HG03378 (cell line): Measurements from ENCODE around the gene IMMP2L.

Experiments used
- ATAC-seq: cut with Tn5 transposase; IDR thresholded peaks from one replicate; pipeline ENCODE4 v1.9.1; 2021; ENCODE audit warnings: mild to moderate bottlenecking, moderate library complexity; ENCODE audit not compliant: unreplicated experiment

IMMP2L gene

DNA sequence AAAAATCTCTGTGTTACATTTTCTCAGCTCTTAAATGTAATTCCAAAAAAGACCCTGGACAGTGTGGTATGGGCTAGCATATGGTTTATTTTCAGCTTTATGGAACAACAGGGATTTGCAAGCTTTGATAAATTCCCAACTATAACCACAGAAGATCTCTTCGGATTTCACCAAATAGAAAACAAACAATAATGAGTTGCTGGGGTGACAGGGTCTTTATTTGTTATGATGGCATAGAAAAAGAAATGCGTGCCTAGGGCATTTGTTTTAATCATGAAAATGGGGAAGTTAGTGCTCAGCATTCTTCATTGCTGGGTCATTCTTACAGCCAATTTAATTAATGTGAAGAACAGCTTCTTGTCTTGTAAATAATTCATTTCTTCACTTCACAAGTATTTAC lies 332.4 kb downstream of the IMMP2L start:
- no peak for ATAC-seq

DNA sequence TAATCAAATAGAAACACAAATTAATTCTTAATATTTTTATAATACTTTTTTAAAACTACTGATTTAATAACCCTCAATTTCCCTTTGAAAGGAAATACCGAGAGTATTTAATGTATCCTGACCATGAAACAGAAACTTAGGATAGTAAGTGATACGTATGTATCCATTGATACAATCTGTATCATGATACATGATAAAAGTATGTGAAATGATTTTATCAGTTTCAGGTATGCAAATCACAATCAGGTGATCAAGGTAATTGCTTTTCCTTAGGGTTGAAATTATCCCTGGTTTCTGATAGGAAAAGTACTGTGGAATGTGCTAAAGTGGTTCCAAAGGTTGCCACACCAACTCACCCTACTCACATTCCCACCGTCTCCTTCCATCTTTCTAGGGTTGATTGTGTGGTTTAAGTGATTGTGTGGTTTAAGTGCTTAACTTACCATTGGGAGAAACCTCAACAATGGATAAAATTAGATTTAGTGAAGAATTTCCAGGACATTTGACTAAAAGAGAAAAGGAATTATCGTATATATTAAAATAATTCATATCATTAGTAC lies 333.0 kb downstream of the IMMP2L start:
- ATAC-seq: no peak

DNA sequence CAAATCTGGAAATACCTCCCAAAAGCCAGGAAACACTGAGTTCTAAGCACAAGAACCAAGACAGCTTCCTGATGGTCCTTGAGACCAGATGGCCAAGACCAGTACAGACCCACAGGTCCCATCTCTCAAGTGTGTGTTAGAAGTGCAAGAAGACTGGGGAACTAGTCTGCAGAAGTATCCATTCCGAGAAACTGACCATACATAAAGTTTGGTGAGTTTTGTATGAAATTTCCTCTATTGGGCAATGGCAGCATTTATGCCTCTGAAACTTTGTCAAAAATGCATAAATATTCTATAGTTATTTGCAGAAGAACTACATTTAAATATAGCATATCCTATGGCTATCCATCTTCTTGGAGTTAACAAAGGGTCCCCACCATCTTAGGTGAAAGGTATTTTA lies 333.9 kb downstream of the IMMP2L start:
- no peak for ATAC-seq

DNA sequence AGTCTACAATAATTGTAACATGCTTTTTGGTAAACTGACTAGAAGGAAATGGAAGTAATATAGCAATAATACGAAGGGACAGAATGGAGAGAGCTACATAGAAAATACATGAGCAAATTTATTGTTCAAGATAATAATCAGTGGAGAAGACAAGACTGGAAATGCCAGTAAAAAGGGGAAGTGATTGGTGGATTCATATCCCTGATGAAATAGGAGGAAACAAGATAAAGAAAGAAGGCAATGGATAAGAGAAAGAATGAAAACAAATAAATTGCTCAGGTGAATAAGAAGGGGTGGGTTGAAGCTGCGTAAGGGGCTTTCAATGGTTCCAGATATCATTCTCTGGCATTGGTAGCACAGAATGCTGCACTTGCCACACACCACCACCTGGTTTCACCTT lies 335.5 kb downstream of the IMMP2L start:
- ATAC-seq: no peak

DNA sequence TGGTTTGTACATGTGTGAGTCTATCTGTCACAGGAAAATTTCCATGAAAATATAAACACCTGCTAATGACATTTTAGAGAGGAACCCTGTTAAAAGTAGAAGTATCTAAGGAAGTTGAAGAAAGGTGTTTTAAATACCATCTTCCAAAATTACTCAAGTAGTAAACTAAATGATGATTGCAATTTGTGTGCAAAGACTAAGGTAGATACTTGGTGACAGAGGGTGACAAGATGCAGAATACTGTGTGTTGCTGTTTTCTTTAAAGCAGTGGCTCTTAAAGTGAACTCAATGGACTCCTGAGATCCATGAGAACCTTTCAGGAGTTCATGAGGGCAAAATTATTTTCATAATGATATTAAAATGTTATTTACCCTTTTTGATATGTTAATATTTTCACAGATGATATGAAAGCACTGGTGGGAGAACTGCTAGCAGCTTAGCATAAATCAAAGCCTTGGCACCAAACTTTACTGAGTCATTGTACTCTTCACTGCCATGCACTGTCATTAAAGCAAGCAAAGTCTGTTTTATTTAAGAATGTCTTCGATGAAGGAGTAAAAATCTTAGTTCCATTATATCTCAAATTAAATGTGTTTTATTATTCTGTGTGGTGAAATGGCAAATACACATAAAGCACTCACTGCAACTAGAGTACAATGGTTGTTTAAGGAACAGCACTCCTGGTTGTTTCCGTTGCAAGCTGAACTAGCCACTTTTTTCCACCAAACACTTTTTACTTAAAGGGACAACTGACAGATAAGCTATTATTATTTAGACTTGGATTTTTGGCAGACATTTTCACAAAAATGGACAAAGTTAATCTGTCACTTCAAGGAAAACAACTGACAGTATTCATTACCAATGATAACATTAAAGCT lies 337.7 kb downstream of the IMMP2L start:
- ATAC-seq: no peak

DNA sequence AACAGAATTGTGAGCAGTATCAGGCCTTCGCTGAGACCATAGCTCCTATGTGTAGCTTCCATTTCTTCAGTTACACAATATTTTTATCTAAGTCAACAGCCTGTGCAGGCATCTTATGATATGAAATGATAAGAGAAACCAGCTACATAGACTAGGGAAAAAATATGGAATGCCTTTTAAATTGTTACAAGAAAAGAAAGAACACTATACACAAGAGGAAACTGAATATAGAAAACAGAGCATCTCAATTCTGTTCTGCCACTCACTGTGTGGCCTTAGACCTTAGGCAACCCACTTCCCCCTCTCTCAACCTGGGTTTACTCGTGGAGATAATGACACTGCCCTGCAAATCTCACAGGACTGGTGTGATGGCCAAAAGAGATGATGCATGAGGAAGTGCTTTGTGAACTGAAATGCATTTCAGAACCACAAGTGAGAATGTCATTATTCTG lies 338.5 kb downstream of the IMMP2L start:
- ATAC-seq: peak; percentile 63

DNA sequence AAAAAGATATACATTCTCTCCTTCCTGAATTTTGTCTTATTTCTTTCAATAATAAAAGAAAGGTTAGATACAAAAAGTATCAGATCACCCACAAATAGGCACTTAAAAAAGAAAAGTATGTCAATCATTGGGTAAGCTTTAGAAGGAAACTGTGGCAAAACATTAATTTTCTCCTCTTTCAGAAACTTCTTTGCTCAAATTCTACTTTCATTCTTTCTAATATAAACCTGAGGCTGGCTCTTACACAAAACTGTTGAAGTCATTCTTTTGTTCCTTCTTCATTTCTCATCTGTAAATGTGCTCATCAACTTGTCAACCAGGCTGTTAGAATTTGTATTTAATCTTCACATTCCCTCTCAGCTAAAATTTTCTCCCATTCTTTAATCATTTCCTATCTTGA lies 346.7 kb downstream of the IMMP2L start:
- peak; percentile 63 for ATAC-seq

DNA sequence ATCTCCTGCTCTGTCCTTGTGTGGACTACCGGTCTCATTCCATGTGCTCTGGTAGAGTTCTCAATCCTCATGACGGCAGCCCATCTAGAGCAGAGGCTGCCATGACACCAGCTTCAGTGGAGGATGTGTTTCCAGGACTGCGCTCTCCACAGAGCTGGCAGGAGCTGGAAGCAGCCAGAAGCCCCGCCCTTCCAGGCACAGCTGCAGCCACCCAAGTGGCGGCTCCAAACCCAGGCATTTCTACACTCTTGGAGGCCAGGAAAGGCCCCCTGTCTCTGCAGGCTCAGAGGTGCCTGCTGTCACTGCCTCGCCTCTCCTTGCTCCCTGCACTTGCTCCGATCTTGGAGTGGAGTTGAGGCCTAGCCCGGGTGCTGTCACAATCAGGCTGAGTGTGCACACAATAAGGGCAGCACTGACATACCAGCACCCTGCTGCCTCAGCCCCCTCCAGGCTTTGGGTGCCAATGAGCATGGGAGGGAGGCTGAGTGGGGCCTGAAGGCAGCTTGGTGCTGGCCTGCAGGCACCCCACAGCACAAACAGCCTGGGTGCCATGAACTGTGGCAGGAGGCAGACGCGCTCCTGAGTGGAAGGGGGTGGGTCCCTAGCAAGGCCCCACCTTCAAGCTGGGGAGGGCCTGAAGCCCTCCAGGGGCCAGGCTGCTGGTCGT lies 349.3 kb downstream of the IMMP2L start:
- no peak for ATAC-seq

DNA sequence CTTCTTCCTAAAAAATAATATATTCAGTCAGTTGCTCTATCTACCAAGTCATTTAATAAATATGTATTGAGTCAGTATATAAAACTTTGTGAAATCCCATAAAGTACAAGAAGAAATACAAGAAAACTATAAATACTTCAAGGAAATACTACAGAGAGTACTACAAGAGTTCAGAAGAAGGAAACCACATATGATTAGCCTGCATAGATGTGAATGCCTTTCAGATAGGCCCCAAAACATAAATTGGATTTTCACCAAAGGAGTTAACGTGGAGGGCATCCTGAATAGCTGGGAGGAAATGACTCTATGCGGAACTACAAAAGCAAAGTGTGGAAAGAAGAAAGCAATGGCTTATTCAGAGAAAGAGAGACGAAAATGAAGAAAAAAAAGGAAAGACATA lies 351.3 kb downstream of the IMMP2L start:
- ATAC-seq: no peak

DNA sequence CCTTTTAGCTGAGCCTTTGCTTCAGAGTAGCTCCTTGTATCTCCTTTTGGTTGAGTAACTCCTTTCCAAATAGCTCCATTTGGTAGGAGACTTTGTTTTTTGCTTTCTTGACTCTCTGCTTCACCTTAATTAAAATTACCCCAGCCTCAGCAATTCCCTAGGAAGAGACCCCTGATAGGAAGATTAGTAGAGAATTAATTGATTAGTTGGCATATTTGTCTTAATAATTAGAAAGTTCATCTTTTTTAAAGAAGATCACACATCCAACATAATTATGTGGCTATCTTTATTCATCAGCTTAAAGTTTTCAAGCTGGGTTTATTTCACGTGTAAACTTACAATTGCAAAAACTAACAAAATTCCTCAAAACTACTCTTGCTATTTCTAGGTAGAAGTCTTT lies 352.2 kb downstream of the IMMP2L start:
- no peak for ATAC-seq

DNA sequence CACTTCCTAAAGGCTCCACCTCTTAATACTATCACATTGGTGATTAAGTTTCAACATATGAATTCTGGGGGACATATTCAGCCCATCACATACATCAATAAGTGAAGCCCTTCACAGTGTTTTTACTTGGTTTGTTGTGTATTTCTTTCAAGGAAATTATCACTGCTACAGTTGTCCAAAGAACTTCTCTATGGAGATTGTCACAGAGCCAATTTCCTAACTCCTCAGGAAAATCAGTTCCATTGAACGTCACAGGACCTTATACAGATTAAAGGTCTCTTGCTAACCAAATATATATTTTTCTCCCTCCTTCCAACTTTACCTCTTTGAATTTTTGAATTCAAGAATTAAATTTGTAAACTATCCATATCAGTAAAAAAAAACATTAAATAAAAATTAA lies 357.0 kb downstream of the IMMP2L start:
- no peak for ATAC-seq

DNA sequence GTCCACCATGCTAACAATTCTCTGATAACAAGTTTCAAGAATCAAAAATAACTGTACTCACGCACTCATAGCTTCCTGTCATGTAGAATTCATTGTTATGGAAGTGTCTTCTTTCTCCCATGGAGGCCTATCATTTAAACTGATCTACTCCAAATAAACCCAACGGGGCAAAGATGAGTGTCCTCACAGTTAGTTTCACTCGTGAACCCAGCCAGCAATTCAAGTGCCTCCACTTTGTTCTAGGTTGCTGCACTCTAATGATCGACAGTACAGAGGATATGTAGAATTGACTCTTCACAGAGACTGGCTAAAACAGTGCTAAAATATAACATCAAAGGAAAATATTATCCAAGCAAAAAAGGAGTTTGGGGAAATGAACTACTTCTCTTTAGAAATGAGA lies 360.0 kb downstream of the IMMP2L start:
- no peak for ATAC-seq

DNA sequence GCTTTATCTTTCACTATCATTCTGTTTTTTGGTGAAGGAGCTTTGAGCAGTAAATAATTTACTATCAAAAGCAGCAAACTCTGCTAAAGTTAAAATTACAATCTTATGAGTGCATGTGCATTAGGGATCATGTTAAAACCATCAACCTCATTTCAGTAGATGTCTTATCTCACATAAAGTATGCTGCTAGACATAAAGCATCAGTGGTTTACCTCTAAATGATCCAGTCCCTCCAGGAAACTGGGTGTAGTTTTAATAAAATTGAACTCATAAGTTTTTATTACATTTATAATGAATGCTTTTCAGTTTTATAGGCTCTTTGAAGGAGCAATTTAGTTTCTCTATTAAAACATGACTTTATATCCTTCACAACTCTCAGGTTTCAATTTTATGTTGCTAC lies 362.6 kb downstream of the IMMP2L start:
- ATAC-seq: no peak

DNA sequence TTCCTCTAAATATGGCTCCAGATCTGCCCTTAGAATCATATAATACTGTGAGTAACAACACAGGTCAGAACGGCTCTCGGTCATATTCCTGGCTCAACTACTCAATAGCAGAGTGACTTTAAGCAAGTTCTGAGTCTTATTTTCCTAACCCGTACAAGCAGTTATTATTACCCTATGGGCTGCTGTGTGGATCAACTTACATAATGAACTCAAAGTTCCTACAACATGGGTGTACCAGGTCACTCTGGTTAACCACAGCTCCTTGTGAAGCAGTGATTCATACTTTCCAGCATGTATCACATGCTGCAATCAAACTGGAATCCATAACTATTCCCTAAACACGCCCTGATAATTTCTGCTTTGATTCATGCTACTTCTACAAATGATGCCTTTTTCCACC lies 364.0 kb downstream of the IMMP2L start:
- no peak for ATAC-seq

DNA sequence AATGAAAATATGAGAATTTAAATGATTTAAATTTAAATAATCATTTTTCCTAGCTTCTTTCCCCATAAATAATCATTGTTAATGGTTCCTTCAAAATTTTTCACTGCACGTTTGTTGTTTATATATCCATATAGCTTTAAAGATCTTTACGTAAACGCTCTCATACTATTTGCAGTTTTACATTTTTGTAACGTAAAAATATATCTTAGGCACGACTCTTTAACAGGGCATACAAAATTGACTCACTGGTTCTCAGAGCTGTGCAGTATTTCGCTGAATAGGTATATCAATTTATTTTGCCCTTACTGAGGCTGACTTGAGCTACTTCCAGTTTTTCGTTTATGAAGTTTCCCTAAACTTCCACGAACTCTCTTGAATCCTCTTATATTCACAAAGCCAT lies 365.6 kb downstream of the IMMP2L start:
- no peak for ATAC-seq

DNA sequence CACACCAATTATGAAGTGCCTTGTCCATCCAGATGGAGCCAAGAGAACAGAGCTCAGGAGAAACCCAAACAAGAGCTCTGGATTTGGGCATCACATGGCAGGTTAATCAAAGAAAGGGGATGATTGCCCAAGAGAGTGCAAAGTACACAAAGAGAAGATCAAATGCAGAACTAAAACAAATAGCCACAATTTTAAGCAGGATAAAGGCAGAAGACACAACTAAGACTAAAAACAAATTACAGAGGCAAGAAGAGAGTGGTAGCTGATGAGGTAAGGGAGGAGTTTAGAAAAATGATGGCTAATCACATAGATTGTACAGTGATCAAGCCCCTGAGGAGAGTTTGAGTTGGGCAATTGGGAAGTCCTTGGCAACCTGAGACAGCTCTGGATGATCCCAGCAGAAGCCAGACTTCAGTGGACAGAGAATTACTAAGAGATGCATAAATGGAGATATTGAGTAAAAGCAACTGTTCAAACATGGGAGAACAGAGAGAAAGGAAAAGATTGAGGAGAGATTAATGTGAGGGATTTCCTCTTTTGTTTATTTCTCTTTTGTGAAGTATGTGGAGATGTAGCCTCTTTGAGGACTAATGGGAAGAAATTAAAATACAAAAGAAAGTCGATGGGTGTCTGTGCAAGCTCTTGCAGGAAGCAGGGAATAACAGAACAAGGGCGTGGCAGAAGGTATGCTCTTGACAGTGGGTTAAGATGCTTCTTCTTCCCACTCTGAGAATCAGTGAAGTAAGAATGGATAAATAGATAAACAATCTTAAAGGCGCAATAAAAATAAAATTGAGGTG lies 369.5 kb downstream of the IMMP2L start:
- ATAC-seq: no peak

DNA sequence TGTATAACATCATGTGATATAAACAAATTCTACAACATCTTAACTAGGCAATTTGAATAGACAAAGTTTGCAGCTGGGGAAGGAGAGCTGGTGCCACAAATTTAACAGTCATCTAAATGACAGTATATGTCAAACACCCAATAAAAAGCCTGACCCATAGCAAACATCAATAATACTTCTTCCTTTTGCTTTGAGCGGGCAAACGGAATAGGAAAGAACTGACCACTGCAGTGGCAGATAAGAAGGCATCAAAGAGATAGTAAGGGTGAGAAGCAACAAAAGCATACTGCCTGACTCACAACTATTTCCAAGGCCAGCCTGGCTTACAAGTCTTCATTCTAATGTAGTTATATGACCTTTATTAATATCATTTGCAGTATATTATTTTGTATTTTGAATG lies 371.5 kb downstream of the IMMP2L start:
- no peak for ATAC-seq

DNA sequence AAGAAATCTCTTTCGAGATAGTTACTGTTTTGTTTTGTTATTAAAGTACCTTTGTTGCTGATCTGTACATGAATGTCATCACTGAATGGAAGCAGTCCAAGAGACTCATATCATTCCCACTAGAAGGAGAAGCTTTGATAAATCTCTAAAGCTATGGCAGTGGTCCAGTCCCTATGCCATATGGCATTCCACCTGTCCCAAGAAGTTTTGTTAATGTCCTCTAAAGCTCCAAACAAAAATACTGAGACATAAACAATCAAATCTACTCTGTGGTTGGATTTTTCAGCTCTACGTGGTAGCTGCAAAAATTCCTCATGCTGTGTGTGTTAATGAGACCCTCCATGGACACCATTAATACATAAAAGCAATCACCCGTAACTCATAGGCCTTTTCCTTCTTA lies 377.3 kb downstream of the IMMP2L start:
- ATAC-seq: no peak

DNA sequence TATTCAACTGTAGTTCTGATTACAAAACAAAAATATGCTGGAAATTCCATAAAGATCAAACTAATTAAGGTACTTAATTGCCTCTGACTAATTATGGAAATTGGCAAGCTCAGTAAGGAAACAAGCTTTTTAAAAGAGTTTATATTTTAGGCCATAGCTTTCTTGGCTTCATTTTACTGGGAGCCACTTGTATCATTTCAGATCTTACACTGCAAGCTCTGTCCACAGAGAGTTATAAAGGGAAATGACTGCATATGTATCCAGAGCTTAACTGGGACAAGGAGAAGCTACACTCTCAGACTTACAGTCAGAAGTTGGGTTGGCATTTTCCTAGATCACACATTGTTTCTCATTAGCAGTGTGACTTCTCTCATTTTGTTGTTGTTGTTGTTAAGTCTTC lies 379.0 kb downstream of the IMMP2L start:
- ATAC-seq: no peak

DNA sequence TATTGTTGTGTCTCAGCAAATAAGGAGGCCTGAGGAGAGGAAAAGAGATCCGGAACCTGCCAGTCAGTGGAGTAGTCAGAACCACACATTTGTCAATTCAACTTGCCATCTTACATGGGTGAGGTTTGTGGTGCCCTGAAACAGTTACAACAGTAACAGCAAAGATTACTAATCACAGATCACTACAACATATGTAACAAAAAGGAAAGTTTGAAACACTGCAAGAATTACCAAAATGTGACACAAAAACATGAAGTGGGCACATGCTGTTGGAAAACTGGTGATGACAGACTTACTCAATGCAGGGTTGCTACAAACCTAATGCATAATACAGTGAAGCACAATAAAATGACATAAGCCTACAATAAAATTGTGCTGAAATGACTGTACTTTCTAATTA lies 382.0 kb downstream of the IMMP2L start:
- no peak for ATAC-seq

DNA sequence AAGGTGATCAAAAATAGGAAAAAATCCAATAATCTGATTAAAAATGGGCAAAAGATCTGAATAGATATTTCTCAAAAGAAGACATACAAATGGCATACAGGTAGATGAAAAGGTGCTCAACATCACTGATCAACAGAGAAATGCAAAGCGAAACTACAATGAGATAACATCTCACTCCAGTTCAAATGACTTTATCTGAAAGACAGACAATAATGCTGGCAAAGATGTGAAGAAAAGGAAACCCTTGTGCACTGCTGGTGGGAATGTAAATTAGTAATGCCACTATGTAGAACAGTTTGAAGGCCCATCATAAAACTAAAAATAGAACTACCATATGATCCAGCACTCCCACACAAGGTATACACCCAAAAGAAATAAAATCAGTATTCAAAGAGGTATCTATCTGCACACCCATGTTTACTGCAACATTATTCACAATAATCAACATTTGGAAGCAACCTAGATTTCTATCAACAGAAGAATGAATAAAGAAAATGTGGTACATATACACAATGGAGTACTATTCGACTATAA lies 386.3 kb downstream of the IMMP2L start:
- no peak for ATAC-seq
